Measurements from ENCODE around the gene PICK1.
"Not testable (repeated sequence)": the region's sequence is repeated elsewhere in the genome, so short reads cannot be mapped to it uniquely, and the experiment has no call there.

The PICK1 gene

DNA sequence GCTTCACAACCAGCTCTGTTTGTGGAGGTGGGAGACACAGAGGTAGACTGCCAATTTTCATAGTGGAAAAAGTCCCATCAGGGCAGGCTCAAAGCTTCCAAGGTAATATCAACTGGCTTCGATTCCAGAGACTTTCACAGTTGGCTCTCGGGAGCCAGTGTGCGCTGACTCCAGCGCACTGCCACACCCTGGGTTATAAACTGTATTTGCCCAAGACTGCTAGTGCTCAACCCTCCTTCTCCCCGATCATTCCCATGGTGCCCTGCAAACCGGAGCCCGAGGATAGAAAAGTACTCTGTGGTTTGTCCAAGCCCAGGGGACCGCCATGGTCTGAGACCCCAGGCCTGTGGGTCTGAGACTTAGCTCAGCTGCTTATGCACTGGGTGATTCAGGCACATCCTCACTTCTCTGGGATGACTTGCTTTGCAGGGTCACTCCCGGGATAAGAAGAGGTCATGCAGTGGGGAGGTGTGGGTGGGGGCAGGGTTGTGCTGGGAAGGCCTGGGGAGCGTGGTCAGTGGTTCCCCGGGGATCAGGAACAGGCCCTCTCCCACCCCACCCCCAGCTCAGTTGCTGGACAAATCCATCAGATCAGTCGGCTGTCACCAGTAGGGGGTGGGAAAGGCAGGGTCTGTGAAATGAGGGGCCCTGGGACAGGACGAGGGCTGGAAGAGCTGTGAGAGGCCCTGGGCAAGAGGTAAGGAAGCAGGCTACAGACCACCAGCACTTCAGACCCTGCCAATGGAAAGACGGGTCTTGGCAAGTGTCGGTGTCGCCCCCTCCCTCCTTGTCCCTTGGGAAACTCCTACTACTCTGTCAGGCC is 26.7 kb upstream of the PICK1 start:
- no peak for DNase-seq

DNA sequence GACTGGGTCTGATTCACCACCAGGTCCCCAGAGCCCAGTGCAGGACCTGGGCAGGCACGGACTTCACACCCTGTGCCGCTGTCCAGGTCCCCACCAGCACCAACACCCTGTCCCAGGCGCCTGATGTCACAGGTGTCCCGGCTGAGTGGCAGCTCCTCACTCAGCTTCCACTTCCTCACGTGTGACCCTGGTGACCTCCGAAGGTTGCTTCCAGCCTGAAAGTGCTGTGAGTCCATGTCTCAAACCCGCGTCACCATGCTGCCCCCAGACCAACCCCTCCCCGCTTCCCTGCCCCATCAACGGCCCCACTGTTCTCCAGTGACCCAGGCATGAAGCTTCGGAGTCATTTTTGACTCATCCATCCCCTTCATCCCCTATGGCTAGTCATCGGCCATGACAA is 25.7 kb upstream of the PICK1 start:
- DNase-seq, result no peak

DNA sequence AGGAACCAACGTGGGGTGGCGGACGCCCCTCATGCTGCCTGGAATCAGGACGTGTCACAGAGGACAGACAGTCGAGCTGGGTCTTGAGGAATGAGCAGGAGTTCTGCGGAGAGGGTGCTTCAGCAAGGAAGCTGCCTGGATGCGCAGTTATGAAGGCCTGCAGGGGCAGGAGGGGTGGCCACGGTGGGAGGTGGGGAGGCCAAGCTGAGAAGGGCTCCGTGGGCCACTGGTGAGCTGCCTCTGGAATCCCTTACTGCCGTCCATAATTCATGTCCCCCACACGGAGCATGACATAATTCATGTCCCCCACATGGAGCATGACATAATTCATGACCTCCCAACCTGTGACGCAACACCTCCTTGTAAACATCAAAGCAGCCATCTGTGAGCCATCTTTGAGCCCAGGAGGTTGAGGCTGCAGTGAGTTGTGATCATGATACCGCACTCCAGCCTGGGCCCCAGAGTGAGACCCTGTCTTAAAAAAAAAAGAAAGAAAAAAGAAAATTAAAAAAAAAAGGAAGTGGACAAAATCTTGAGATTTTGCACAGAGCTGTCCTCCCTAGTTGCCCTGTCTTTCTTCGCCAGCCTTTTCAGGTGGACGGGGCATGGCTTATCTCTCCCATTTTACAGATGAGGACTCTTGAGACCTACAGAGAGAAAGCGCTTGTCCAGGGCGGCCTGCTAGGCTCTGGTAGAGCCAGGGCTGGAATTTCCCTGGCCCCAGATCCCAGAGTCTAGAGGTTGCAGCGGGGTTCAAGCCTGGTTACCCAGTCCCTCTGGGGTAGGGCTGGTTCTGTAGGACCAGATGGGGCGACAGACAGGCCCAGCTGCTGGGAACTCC is 24.3 kb upstream of the PICK1 start:
- DNase-seq, result peak; percentile 58 to 75 (median 69)

DNA sequence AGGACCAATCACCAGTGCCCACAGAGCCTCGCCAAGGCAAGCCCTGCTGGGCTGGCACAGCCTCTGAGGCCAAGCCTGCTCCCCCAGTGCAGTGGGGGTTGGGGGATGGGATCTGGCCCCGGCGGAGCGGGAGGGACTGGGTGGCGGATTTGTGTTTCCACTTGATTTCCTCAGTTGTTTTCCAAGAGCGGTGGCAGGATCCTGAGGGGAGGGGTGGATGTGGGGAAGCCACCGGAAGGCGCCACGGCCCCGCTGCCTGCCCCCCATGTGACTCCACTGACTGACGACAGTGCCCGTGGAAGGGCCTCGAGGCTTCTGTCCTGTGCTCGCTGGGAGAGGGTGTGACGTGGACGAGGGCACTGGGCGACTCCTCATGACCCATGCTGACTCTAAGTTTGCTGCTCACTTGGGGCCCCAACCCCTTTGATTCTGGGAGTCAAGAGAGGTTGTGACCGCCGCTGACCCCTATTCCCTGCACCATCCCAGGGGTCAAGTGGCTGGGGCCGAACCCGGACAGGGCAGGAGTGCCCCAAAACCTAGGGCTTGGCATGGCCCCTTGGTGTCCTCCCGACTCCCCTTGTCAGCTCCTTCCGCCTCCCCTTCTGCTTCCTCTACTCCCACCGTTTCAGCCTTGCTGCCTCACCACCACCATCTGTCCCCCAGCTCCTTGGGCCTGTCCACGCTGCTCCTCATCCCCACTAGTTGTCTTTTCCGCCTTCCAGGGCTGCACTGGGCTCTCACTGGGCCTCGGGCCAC is 23.5 kb upstream of the PICK1 start:
- no peak for DNase-seq

DNA sequence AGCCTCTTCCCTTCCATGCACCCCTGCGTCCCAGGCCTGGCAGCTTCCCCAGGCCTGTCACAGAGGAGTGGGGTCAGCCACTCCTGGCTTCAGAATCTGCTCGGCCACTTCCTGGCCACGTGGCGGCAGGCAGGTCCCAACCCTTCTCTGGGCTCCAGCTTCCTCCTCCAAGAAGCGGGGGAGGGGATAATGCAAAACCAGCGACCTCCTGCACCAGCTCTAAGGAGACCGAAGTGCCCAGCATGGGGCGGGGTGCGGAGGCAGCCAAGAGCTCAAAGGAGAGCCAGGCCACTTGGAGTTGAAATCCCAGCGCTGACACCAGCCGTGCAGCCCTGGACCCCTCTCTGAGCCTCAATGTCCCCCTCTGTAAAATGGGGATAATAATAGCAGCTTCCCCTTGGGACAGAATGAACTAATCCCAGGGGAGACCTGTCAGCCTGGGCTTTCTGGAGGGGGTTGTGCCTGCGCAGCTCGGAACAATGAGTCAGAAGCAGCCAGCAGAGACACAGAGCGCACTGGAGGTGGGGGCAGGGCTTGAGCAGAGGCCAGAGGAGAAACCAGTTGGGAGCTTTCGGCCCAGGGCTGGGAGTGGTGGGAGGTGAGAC is 22.8 kb upstream of the PICK1 start:
- DNase-seq, result peak; percentile 71 to 88 (median 86)

DNA sequence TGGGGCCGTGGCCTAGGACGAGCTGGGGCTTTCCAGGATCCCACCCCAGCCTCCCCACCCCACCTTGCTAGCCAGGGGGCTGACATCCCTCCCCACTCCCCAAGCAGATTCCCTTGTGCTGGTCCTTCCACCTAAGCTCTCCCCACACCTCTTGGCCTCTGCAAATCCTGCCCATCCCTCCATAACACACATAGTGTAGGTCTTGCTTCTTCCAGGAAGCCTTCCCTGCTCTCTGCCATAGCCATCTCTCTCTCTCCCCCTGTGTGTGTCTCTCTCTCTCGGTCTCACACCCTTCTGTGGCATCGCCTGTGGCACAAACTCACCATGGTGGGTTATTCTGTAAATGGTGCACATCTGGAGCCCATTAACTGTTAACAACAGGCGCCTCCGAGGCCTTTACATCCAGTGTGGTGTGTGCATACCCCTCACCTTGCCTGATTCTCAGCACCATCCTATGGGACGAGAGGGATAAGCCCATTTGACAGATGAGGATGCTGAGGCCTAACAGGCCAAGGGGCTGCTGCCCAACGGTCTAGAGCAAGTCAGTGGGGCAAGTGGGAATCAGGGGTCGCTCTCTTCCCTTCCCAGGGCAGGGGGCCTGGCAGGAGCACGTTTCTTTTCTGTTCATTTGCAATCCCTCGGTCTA is 22.2 kb upstream of the PICK1 start:
- DNase-seq, result no peak

DNA sequence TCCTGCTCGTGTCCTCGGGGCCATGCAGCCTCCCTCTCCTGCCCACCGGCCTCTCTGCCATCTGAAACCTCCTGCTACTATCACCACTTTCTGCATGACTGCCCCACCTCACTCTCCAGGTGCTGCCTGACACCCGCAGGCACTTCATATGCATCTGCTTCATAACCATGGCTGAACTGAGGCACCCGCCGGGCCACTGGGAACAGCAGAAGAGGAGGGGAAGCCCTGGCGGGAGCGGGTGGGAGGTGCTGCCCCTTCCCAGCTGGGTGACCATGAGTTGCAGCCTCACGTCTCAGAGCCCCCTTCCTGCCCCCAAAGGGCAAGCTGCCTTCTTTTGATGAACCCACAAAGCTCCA is 21.7 kb upstream of the PICK1 start:
- no peak for DNase-seq

DNA sequence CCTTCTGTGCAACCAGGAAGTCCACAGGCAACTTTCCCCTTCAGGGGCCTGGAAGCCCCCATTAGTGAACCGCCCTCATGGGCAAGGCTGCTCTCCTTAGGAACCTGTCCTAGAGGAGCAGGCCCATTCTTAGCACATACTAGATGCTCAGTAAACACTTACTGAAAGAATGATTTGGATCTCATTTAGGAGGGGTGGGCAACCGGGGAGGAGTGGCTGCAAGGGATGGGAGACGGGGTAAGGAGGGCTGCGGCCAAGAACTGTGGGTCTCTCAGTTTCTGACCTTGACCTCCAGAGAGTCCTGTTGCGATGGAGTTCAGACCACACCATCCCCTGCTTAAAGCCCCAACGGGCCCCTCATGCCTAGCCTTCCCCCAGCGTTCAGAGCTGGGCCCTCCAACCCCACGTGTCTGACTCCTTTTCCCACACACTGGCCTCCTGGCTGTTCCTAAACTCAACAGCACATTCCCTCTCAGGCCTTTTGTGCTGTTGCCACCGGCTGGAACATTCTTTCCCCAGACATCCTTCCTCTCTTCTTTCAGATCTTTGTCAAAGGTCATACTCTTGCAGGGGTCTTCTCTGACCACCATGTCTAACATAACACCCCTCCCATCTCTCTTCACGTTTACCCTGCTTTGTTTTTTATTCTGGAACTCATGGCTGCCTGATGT is 20.7 kb upstream of the PICK1 start:
- no peak for DNase-seq

DNA sequence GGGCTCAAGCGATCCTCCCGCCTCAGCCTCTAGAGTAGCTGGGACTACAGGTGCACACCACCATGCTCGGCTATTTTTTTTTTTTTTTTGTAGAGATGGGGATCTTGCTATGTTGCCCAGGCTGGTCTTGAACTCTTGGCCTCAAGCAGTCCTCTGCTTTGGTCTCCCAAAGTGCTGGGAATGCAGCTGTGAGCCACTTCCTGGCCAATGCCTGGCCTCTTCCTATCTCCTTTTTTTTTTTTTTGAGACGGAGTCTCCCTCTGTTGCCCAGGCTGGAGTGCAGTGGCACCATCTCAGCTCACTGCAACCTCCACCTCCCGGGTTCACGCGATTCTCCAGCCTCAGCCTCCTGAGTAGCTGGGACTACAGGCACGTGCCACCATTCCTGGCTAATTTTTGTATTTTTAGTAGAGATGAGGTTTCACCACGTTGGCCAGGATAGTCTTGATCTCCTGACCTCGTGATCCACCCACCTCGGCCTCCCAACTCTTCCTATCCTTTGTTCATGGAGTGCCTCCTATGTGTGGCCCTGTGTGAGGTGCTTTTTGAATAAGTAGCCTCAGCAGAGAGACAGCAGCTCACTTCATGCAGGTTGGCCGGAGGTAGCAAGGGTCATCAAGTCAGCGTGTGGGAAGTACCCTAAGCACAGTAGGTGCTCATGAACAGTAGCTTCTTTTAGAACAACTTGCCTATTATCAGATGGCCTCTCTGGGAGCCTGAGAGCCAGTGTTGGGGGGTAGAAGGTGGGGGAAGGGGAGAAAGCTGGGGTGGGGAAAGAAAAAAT is 19.6 kb upstream of the PICK1 start:
- DNase-seq, result not testable (repeated sequence)

DNA sequence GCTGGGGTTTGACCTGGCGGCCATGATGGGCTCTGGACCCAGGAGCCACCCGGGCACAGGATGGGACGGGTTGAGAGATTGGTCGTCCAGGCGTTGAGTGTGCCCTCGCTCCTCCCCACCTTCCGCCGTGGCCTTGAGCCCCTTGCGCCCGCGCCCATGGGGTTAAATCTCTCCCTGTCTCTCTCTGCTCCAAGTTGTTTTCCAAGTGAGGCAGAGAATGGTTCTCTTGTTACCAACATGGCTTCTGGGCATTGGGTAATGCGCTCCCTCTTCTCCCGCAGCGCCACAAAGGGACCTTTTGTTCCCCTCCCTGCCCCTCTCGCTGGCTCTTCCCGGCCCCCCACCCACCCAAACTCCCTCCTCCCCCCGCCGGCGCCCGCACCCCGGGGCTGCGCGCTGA is 18.8 kb upstream of the PICK1 start:
- DNase-seq, result no peak

DNA sequence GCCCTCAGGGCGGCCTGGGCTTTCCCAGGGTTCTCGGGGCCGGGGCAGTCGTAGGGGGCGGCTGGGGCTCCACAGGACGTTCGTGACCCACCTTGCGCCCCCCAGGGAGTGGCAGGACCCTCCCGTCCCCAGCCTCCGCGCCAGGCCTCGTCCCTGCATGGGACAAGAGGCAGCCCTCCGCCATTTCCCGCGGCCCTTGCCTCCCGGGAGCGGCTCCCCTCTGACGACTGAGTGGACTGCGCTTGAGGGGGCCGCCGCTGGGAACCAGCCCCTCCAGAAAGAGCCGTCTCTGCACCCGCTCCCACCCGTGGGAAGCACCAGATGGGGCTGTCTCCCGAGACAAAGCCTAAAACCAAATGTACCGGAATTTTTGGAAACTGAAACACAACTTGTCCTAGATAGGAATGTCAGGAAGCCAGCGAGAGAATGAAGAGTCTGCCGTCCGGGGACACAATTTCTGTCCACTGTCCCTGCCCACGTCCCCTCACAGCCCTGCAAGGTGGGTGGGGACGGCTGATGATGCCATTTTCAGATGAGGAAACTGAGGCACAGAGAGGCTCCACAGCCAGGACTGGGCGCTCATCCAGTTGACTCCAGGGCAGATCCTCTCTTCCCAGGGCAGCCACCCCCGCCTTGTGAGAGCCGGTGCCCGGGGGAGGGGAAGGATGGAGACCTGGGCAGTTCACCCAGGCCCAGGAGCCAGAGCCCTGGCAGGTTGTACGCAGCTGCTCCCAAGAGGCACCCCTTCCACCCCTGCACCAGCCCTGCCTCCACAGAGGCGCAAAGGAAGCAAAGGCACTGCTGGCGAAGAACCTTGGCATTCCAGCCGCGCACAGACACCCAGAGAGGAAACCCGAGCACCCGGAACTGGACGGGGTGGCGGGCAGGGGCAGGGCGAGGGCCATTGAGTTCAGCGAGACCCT is 18.1 kb upstream of the PICK1 start:
- DNase-seq, result no peak

DNA sequence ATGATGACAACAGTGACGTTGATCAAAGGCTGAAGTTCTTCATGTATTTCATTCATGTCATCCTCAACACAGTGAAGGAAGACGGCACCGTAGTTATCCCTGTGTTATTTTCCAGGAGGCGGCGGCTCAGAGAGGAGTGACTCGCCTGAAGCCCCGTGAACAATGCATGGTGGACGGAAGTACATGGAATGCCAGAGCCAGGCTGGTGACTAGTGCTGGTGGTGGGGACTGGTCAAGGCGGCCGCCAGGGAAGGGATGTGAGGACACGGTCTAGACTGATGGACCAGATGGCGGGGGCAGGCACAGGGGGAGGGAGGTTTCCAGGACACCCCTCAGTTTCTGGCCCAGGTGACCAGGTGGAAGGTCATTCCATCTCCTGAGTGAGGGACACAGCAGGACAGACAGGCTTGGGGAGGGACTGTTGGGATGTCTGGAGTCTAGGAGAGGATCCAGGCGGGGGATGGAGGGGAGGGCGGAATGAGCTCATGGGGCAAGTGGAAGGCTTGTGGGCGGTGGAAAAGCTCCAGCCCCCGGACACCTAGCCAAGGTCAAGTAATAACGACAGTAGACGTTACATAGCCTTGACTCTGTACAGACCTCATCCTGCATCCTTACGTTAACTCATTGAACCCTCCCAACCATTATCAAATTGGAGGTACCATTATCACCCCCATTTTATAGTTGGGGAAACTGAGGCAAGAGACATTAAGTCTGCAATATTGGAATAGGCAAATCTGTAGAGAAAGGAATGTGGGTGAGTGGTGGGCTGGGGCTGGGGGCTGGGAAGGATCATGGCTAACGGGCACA is 16.0 kb upstream of the PICK1 start:
- DNase-seq, result no peak

DNA sequence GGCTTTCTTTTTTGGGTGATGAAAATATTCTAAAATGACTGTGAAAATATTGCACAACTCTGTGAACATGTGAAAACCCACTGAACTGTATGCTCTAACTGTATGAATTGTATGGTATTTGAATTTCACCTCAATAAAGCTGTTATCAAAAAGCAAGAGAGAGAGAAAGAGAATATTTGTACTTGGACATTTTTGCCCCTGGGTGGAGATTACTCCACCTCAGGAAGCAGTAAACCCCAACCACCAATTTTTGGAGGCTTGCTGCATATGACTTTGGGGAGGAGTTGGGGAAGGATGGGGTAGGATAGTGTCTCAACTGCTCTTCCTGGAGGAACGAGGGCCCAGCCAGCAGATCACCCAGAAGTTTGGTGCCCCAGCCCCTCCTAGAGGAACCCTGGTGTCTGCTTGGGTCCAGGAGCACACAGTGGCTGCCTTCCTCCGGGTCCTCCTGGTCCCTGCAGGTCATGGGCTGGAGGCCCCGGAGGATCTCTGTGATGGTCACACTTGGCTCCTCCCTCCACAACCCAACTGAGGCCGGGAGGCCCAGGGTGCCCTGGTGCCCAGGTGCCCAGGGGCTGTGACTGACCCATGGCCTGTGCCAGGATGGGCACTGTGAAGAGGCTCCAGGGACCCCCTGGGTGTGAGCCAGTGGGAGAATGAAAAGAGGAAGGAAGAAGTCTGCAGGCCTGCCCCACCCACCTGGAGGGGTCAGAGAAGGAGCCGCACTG is 15.3 kb upstream of the PICK1 start:
- DNase-seq, result peak in 2 of 4 experiments; percentile 18 to 21

DNA sequence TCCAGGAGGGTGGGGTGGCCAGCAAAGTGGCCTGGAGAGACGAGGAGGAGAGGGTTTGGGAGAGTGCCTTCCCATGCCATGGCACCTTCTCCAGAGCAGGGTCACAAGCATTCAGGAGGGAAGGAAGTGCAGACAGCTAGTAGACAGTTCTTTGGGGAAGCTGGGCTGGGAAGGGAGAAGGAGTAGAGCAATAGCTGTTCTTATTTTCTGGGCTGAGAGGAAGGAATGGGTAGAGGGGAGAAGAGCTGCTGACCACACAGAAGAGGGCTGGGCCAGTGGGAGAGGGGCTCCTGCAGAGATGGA is 14.8 kb upstream of the PICK1 start:
- DNase-seq, result peak; percentile 20 to 66 (median 52)

DNA sequence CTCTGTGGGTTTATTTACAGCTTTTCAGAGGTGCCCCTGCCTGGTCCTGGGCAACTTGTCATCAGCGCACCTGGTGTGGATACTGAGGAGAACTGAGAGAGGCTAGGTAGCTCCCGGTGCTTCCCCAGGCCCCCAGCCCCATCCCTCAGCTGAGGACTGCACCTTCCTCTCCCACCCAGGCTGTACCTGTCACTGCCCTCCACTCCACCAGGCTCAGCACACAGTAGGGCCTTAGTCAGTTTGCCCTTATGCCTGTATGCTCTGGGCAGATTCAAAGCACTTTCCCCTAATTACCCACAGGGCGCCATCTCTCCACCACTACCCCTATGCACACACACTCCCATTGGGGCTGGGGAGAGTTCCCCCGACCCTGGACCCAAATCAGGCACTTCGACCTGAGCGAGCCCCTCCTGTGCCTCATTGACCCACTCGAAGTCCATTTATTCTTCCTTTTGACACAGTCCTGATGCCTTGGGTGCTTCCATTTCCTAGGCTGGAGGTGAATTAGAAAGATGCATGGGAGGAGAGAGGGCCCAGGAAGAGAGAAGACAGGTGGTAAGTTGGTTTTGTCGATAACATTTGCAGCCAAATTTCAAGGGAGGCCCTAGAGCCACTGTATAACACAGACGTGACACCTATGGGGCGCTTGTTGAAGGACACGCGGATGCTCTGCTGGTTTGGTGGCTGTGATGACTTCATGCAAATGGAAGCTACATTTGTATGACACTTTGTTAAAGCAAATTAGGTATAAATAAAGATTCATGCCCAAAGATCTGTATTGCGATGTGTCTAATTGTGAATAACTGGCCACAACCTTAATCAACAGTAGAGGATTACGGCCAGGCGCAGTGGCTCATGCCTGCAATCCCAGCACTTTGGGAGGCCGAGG is 13.8 kb upstream of the PICK1 start:
- DNase-seq, result no peak

DNA sequence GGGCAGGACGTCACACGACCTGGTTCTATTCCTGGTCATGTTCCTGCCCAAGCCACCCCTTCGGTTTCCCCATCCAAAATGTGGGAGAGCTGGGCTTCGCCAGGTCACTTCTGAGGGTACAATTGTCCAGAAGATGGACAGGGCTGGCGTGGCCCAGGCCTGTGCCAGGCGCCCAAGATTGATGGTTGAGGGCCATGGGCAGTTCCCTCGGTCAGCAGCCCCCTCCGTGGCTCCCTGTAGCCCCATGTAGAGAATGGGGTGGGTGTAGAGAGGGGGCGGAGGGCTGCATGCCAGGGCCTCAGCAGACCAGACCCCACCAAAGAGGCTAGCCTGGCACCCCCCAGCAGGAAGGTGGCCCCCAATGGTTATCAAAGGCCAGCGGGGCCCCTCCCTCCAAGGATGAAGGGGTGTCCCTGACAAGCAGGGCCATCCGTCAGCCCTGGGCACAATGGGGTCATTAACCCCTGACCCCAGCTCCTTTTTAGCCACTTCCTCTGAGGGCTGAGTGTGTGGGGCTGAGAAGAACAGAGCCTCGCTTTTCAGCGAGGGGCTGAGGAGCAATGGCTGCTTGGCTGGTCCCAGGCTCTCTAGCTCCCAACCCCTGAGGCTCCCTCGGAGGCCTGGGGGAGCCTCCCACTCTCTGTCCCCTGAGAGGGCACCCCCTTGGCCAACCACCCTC is 11.0 kb upstream of the PICK1 start:
- DNase-seq, result no peak

Measured in suppressor macrophage (primary cell).